Rectal smooth muscle tissue (tissue), 1 donor: ENCODE measurements around the gene MAP2K1.

Experiments
- H3K27ac ChIP-seq: one replicate; pipeline ENCODE4 v1.7.0; 2013; ENCODE audit warnings: low read depth, low read length, inconsistent platforms
- H3K27me3 ChIP-seq: one replicate; pipeline ENCODE4 v1.7.0; 2013; ENCODE audit warnings: low read length; ENCODE audit not compliant: control insufficient read depth, insufficient read depth
- H3K36me3 ChIP-seq: one replicate; pipeline ENCODE4 v1.7.0; 2013; ENCODE audit warnings: low read length; ENCODE audit not compliant: control insufficient read depth, insufficient read depth
- H3K4me1 ChIP-seq: one replicate; pipeline ENCODE4 v1.7.0; 2013; ENCODE audit warnings: low read length; ENCODE audit not compliant: control insufficient read depth, insufficient read depth
- H3K4me3 ChIP-seq: one replicate; pipeline ENCODE4 v1.7.0; 2013; ENCODE audit warnings: low read length
- H3K9ac ChIP-seq: one replicate; pipeline ENCODE4 v1.7.0; 2013; ENCODE audit warnings: low read length

Gene MAP2K1

DNA sequence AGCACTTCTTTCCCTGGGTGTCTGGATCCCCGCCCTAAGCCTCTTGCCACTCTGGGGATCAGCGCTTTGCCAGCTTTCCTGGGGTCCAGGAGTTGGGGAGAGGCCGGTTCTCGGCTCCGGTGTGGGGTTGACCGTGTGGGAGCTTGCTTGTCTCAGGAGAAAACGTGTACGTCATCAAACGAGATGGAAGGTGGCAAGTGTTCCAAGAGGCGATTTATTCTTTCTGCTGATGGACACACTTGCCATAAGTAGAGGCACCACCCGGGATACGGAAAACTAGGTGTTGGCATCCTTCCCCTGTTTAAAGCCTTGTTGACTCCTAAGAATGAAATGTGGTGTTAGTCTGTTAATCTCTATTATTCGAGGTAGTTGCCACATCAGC is 118.7 kb downstream of the MAP2K1 start:
- Histone ChIP-seq H3K4me1 (peaks cover 13% of the 10 kb centered on the region), H3K27me3 (no peaks in the 10 kb centered on the region), H3K27ac (peak overlapping the region; percentile 91), H3K4me3 (peak overlapping the region; percentile 100), H3K9ac (peak overlapping the region; percentile 83), H3K36me3 (peaks cover 12% of the 10 kb centered on the region)

DNA sequence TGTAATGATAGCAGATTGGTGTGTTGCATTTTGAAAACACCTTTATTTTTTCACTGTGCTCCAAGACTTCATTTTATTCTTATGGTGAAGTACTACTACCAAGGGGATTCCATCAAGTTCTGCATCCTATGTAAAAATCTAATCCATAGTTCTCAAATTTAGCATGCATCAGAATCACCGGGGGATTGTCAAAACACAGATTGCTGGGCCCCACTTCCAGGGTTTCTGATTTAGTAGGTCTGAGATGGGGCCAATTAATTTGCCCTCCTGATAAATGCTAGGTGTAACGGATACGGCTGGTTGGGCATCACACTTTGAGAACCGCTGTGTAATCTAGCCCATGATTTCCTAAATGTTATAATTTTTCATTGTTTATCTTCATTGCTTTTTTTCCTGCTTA is 119.1 kb downstream of the MAP2K1 start:
- Histone ChIP-seq H3K27me3 (no peaks in the 10 kb centered on the region), H3K36me3 (peaks cover 8% of the 10 kb centered on the region), H3K9ac (no peak overlapping the region), H3K4me3 (peak overlapping the region; percentile 100), H3K27ac (peak overlapping the region; percentile 91), H3K4me1 (peaks cover 13% of the 10 kb centered on the region)

DNA sequence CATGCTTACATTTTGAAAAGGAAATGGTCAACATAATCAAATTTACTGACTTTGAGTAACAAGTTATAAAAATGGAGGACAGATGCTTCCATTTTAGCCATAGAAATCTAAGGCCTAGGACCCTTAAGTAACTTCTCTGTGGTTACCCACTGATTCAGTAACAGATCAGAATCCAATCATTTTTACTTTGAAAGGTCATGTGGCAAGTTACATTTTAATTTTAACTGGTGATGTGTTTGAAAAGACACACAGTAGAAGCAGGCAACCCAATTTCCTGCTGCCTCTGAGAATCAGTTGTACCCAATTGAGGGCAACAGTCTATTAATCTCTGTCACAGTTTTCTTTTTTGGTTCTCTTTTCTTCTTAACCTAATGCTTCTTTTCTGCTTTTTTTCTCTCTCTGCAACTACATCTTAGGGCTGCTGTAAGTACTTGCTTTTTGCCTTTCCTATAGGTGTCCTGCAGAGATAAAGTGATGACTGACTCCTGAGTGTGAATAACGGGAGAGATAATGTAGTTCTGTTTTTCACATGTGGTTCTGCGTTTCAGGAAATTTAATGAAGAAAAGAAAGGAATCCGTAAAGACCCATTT is 121.7 kb downstream of the MAP2K1 start:
- Histone ChIP-seq H3K27ac (no peak overlapping the region), H3K4me3 (no peak overlapping the region), H3K9ac (no peak overlapping the region), H3K4me1 (peaks cover 10% of the 10 kb centered on the region), H3K27me3 (no peaks in the 10 kb centered on the region), H3K36me3 (no peaks in the 10 kb centered on the region)

DNA sequence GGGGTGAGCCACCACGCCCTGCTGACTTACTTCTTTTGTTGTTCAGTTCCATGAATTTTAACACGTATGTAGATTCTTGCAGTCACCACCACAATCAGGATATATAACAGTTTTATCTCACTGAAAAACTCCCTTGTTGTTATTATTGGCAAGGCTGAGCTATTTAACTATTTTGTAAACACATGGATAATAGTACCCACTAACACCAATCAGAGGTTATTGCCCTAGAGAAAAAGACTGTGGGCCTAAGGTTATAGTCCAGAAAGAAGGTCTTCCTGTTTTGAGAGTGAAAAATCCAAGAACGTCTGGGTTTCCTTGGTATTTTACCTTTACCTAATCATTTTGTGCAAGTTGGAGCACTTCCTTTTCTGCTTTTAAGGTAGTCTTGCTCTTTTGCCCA is 127.9 kb downstream of the MAP2K1 start:
- Histone ChIP-seq H3K9ac (no peak overlapping the region), H3K4me1 (no peaks in the 10 kb centered on the region), H3K4me3 (no peak overlapping the region), H3K36me3 (no peaks in the 10 kb centered on the region), H3K27me3 (no peaks in the 10 kb centered on the region), H3K27ac (no peak overlapping the region)

DNA sequence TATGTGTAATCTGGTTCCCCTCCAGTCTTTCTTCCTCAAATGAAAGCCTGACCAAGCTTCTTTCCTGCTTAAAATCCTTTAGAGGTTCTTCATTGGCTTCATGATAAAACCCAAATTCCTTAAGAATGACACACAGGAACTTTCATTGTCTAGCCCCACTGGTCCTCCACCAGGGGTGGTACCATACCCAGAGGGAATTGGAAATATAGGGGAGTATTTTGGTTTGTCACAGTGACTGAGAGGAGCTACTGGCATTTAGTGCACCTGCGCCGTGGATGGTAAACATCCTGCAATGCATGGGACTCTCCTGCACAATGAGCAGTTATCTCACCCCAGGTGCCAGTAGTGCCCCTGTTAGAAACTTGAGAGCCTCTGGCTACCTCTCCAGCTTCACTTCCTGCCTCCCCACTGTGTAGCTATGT is 129.2 kb downstream of the MAP2K1 start:
- Histone ChIP-seq H3K36me3 (peaks cover under 1% of the 10 kb centered on the region), H3K9ac (no peak overlapping the region), H3K27ac (no peak overlapping the region), H3K4me1 (no peaks in the 10 kb centered on the region), H3K4me3 (no peak overlapping the region), H3K27me3 (no peaks in the 10 kb centered on the region)

DNA sequence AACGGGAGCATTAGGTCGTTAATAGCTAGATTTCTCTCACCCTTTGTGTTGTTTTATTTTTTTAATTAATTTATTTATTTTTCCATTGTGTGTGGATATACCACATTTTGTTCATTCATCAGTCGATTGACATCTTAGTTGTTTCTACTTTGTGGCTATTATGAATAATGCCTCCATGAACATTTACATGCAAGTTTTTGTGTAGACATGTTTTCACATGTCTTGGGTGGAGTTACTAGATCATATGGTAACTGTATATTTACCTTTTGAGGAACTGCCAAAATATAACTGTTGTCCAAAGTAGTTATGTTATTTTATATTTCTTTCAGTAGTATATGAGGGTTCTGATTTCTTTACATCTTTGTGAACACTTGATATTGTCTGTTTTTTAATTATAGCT is 137.2 kb downstream of the MAP2K1 start:
- Histone ChIP-seq H3K4me1 (no peaks in the 10 kb centered on the region), H3K27ac (no peak overlapping the region), H3K4me3 (no peak overlapping the region), H3K27me3 (no peaks in the 10 kb centered on the region), H3K9ac (no peak overlapping the region), H3K36me3 (peaks cover 3% of the 10 kb centered on the region)

DNA sequence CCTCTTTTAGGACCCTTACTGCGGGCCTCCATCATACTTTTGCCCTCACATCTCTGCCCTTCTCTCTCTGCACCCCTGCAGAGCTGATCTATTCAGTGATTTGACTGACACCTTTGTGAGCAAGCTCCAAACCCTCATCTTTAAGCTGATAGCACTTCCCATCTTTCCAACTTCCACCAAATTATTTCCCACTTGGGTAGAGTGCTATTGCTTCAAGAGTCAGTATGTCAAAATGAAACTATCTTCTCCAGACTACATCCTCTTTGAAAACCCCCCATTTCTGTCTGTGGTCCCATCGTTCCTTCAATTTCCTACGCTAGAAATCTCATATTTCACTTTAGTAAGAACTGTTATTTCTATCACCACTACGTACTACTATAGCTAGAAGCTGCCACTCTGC is 138.1 kb downstream of the MAP2K1 start:
- Histone ChIP-seq H3K4me1 (no peaks in the 10 kb centered on the region), H3K9ac (no peak overlapping the region), H3K36me3 (peaks cover 5% of the 10 kb centered on the region), H3K4me3 (no peak overlapping the region), H3K27me3 (no peaks in the 10 kb centered on the region), H3K27ac (no peak overlapping the region)

DNA sequence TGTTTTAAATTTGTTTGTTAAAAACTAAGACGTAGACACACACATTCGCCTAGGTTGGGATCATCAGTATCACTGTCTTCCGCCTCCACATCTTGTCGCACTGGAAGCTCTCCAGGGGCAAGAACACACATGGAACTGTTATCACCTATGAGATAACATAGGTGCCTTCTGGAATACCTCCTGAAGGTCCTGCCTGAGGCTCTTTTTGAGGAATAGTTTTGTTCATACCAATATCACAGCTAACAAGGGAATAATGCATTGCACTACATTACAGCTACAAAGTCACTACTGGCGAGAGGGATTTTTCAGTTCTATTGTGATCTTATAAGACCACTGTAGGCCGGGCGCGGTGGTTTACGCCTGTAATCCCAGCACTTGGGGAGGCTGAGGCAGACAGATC is 148.3 kb downstream of the MAP2K1 start:
- Histone ChIP-seq H3K9ac (no peak overlapping the region), H3K27me3 (no peaks in the 10 kb centered on the region), H3K27ac (no peak overlapping the region), H3K36me3 (no peaks in the 10 kb centered on the region), H3K4me1 (no peaks in the 10 kb centered on the region), H3K4me3 (no peak overlapping the region)
